Activated CD8-positive, alpha-beta memory T cell treated with anti-CD3 and anti-CD28 coated beads, Interleukin-2, amount 50 U/mL, for 48 hours (primary cell): ENCODE results near the gene MECR.
A peak's percentile ranks its signal among the peaks of the same experiment; 100 is the strongest.

Experiments
- DNase-seq: peaks from one replicate; pipeline ENCODE4 v3.0.0-alpha.2; 2020

MECR gene

GRCh38 chr1:29255134-29255666 lies 24.5 kb upstream of the MECR start:
- DNase-seq = no peak

- no peak for DNase-seq
Measured at GRCh38 chr1:29254346-29254745, 23.6 kb upstream of the MECR start.

GRCh38 chr1:29253180-29253579 lies 22.4 kb upstream of the MECR start:
- DNase-seq = no peak

GRCh38 chr1:29251164-29252124 lies 20.7 kb upstream of the MECR start:
- no peak for DNase-seq

GRCh38 chr1:29249951-29250581 lies 19.3 kb upstream of the MECR start:
- DNase-seq = no peak

- DNase-seq = no peak
Measured at GRCh38 chr1:29249170-29249691, 18.5 kb upstream of the MECR start.

GRCh38 chr1:29248409-29248808 lies 17.7 kb upstream of the MECR start:
- DNase-seq = no peak

- DNase-seq = no peak
Measured at GRCh38 chr1:29247571-29248273, 17.0 kb upstream of the MECR start.

GRCh38 chr1:29247044-29247443 lies 16.3 kb upstream of the MECR start:
- DNase-seq = no peak

GRCh38 chr1:29245876-29246275 lies 15.1 kb upstream of the MECR start:
- no peak for DNase-seq

- DNase-seq = no peak
Measured at GRCh38 chr1:29245261-29245660, 14.5 kb upstream of the MECR start.

GRCh38 chr1:29243871-29244200 lies 13.1 kb upstream of the MECR start:
- no peak for DNase-seq

GRCh38 chr1:29243023-29243870 lies 12.5 kb upstream of the MECR start:
- DNase-seq = no peak

GRCh38 chr1:29240986-29241385 lies 10.3 kb upstream of the MECR start:
- DNase-seq = no peak

GRCh38 chr1:29240400-29240837 lies 9.7 kb upstream of the MECR start:
- DNase-seq = no peak

- DNase-seq = no peak
Measured at GRCh38 chr1:29239142-29239541, 8.4 kb upstream of the MECR start.

GRCh38 chr1:29238620-29239002 lies 7.9 kb upstream of the MECR start:
- DNase-seq = no peak

- DNase-seq = no peak
Measured at GRCh38 chr1:29237852-29238619, 7.3 kb upstream of the MECR start.

GRCh38 chr1:29237129-29237821 lies 6.5 kb upstream of the MECR start:
- DNase-seq = peak; percentile 61

GRCh38 chr1:29236712-29237128 lies 6.0 kb upstream of the MECR start:
- DNase-seq = peak; percentile 60
